KMS-11 (cell line): ENCODE results near the gene FLNB.

ENCODE experiments used
- H2AFZ ChIP-seq: fragments of 200-600 bp; sonication (generic); 2 replicates; pipeline ENCODE4 v1.6.1; 2016; ENCODE audit warnings: antibody characterized with exemption, mixed run types, low read depth
- H3K27ac ChIP-seq: fragments of 200-600 bp; sonication (generic); 2 replicates; pipeline ENCODE4 v1.6.1; 2016; ENCODE audit warnings: mild to moderate bottlenecking, mixed run types
- H3K27me3 ChIP-seq: fragments of 200-600 bp; sonication (generic); 2 replicates; pipeline ENCODE4 v1.6.1; 2017; ENCODE audit warnings: mild to moderate bottlenecking, low read depth, mixed run types, moderate library complexity; ENCODE audit not compliant: insufficient read depth
- H3K36me3 ChIP-seq: fragments of 200-600 bp; sonication (generic); 2 replicates; pipeline ENCODE4 v1.6.1; 2017; ENCODE audit warnings: mild to moderate bottlenecking, mixed run types; ENCODE audit not compliant: insufficient read depth
- H3K4me1 ChIP-seq: fragments of 200-600 bp; sonication (generic); 2 replicates; pipeline ENCODE4 v1.6.1; 2016; ENCODE audit warnings: mild to moderate bottlenecking, low read depth, mixed run types; ENCODE audit not compliant: poor library complexity, severe bottlenecking
- H3K4me2 ChIP-seq: fragments of 200-600 bp; sonication (generic); 2 replicates; pipeline ENCODE4 v1.7.0; 2016; ENCODE audit warnings: mild to moderate bottlenecking, mixed run types
- H3K4me3 ChIP-seq: fragments of 200-600 bp; sonication (generic); IDR thresholded peaks from 2 replicates; pipeline ENCODE4 v1.6.1; 2017; ENCODE audit warnings: low read depth, low read length, mixed read lengths; ENCODE audit not compliant: insufficient read depth
- H3K79me2 ChIP-seq: fragments of 200-600 bp; sonication (generic); 2 replicates; pipeline ENCODE4 v1.6.1; 2016; ENCODE audit warnings: low read depth, mixed run types; ENCODE audit not compliant: insufficient read depth
- H3K9ac ChIP-seq: fragments of 200-600 bp; sonication (generic); 2 replicates; pipeline ENCODE4 v1.6.1; 2016; ENCODE audit warnings: mild to moderate bottlenecking, mixed run types
- H4K20me1 ChIP-seq: fragments of 200-600 bp; sonication (generic); 2 replicates; pipeline ENCODE4 v1.6.1; 2016; ENCODE audit warnings: mild to moderate bottlenecking, mixed run types; ENCODE audit not compliant: insufficient read depth
- CTCF ChIP-seq: fragments of 200-600 bp; sonication (generic); conservative IDR thresholded peaks from 2 replicates; pipeline ENCODE4 v1.6.1; 2017; ENCODE audit warnings: low read depth, mild to moderate bottlenecking, antibody characterized with exemption, low read length, moderate library complexity, mixed read lengths

The FLNB gene

GRCh38 chr3:57989646-57990045 lies 18.6 kb upstream of the FLNB start:
- Histone ChIP-seq H3K4me1 (no peaks in the 10 kb centered on the region), H4K20me1 (no peaks in the 10 kb centered on the region), H3K27me3 (no peaks in the 10 kb centered on the region), H3K27ac (no peak overlapping the region), H3K9ac (no peak overlapping the region), H3K4me3 (no peak overlapping the region), H3K79me2 (no peaks in the 10 kb centered on the region), H3K4me2 (no peak overlapping the region), H2AFZ (no peak overlapping the region), H3K36me3 (no peaks in the 10 kb centered on the region)
- TF ChIP-seq CTCF, result no peak

GRCh38 chr3:57992452-57993213 lies 15.6 kb upstream of the FLNB start:
- Histone ChIP-seq H3K4me1 (no peaks in the 10 kb centered on the region), H3K4me2 (no peak overlapping the region), H2AFZ (no peak overlapping the region), H4K20me1 (no peaks in the 10 kb centered on the region), H3K9ac (no peak overlapping the region), H3K36me3 (no peaks in the 10 kb centered on the region), H3K79me2 (no peaks in the 10 kb centered on the region), H3K4me3 (no peak overlapping the region), H3K27me3 (no peaks in the 10 kb centered on the region), H3K27ac (no peak overlapping the region)
- no peak for TF ChIP-seq CTCF

DNA sequence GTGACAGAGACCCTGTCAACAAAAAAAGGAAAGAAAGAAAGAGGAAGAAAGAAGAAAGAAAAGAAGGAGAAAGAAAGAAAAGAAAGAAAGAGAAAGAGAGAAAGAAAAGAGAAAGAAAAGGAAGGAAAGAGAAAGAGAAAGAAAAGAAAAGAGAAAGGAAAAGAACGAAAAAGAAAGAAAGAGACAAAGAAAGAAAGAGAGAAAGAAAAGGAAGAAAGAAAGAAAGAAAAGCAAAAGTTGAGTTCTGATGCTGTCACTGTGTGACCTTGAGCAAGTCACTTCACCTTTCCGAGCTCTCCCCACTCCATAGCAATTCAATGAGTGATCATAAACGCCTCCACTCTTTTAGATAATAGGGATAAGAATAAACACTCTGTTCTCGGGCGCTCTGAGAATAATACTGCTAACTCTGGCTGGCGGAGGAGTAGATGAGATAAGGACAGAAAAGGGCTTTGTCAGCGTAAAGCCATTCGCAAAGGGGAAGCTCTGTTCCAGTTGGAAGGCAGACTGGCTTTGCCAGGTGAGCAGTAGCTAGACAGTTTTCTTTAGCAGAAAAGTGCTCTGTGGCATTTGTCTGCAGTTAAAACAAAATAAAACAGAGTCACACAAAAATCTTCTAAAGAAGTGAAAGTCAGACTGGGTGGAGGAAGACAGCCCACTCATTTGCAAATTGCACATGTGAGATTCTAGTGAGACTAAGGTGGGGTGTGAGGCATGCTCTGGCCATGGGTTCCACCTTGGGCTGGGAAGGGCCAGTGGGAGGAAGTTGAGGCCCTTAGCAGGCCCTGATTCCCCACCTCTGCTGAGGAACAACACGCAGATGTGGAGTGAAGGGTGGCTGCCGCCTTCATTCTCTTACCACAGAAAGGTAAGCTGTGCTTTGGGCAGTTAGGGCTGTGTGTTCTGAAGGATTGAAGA lies 9.6 kb upstream of the FLNB start:
- no peak overlapping the region for H3K4me3 ChIP-seq
- H3K4me1 ChIP-seq, result no peaks in the 10 kb centered on the region
- no peak for TF ChIP-seq CTCF
- no peaks in the 10 kb centered on the region for H3K79me2 ChIP-seq
- H3K36me3 ChIP-seq, result no peaks in the 10 kb centered on the region
- H3K4me2 ChIP-seq, result no peak overlapping the region
- H3K27me3 ChIP-seq, result no peaks in the 10 kb centered on the region
- no peak overlapping the region for H3K27ac ChIP-seq
- H2AFZ ChIP-seq, result no peak overlapping the region
- H4K20me1 ChIP-seq, result no peaks in the 10 kb centered on the region
- no peak overlapping the region for H3K9ac ChIP-seq

- Histone ChIP-seq H3K27me3 (no peaks in the 10 kb centered on the region), H3K4me3 (no peak overlapping the region), H3K9ac (no peak overlapping the region), H3K4me1 (no peaks in the 10 kb centered on the region), H3K79me2 (no peaks in the 10 kb centered on the region), H3K36me3 (no peaks in the 10 kb centered on the region), H3K4me2 (no peak overlapping the region), H4K20me1 (no peaks in the 10 kb centered on the region), H3K27ac (no peak overlapping the region), H2AFZ (no peak overlapping the region)
- no peak for TF ChIP-seq CTCF
Observed at GRCh38 chr3:57999417-58000115, 8.7 kb upstream of the FLNB start.
